Measurements from ENCODE around the gene TRIOBP. TPM values are rescaled to one million over a fixed set of nuclear protein-coding genes. Genes with fewer than 3 reads are reported as not detected.
A peak's percentile ranks its signal among the peaks of the same experiment; 100 is the strongest.

TRIOBP gene
- total and polyA plus RNA-seq, 2 of the 13 experiments (the other 11 are each of a cell fraction or from before 2014, with no cell fraction given): 6.1 to 15.4 TPM

DNA sequence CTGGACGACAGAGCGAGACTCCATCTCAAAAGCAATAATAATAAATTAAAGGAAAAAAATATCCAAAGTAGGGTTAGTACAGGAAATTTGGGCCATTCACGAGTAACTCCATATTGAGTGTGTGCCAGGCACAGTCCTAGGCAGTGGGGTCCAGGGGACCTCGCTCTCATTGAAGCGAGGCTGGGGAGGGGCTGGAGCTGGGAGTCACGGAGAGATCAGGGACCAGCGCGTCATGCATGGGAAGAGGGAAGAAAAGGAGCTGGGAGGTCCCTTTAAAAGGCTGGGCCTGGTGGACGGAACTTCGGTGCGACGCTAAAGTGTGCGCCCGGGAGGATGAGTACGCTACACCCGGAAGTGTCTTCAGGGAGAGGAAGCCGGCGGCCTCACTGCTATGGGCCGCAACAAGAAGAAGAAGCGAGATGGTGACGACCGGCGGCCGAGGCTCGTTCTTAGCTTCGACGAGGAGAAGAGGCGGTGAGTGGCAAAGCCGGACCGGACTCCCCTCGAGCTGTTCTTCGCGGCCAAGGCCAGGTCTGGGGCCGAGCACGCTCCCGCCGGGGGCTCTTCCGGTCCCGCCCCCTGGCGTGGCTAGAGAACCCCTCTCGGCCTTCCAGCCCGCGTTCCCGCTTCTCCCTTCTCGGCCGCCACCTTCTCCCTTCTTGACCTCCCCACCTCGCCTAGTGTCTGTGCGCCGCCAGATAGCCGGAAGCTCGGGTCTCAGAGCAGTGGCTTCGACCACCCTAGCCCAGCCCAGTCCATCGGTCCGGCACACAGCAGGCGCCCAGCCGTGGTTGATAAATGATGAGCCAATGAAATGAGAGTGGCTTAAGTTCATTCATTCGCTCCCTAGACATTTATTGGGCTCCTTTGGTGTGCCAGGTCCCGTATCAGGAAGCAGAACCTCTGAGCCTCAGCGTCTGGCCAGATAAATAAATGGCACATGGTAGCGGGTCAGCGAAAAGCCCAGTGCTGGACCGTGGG is 10.6 kb upstream of the TRIOBP start, which contains the start of gene NOL12 (continued):
- TF ChIP-seq ZNF510 (CRISPR knock-in tag; IDR thresholded peaks at IDR 0.05; ENCODE audit: low read depth) (no peak), REXO4 (CRISPR knock-in tag; IDR thresholded peaks at IDR 0.05; ENCODE audit: borderline replicate concordance) (no peak), RFXANK (CRISPR knock-in tag; IDR thresholded peaks at IDR 0.05) (peak; percentile 42; the same call in 1 of the 2 replicates), BCLAF1 (IDR thresholded peaks at IDR 0.05) (no peak), ZNF264 (CRISPR knock-in tag; IDR thresholded peaks at IDR 0.05) (peak; percentile 70; the same call in 1 of the 2 replicates), ATF4 (CRISPR knock-in tag; IDR thresholded peaks at IDR 0.05) (no peak), ZNF414 (CRISPR knock-in tag; IDR thresholded peaks at IDR 0.05) (peak; percentile 70; the same call in 1 of the 2 replicates), CENPT (CRISPR knock-in tag; IDR thresholded peaks at IDR 0.05; ENCODE audit: low read depth) (no peak), ARNTL (CRISPR knock-in tag; IDR thresholded peaks at IDR 0.05) (peak; percentile 47; the same call in 1 of the 2 replicates), DMAP1 (CRISPR knock-in tag; IDR thresholded peaks at IDR 0.05) (peak; percentile 93), ZSCAN21 (CRISPR knock-in tag; IDR thresholded peaks at IDR 0.05; ENCODE audit: borderline replicate concordance) (peak; percentile 87; the same call in 1 of the 2 replicates), THRA (CRISPR knock-in tag; IDR thresholded peaks at IDR 0.05; ENCODE audit: borderline replicate concordance) (peak; percentile 66), TAF1 (CRISPR knock-in tag; IDR thresholded peaks at IDR 0.05) (peak; percentile 85), CHD2 (IDR thresholded peaks at IDR 0.05; ENCODE audit: low read depth, low read length) (no peak), ZSCAN25 (CRISPR knock-in tag; IDR thresholded peaks at IDR 0.05) (peak; percentile 66), FUBP1 (CRISPR knock-in tag; IDR thresholded peaks at IDR 0.05; ENCODE audit: borderline replicate concordance) (peak; percentile 40; the same call in 1 of the 2 replicates), SRF (IDR thresholded peaks at IDR 0.05; ENCODE audit: low read depth, low read length) (peak; percentile 80)
- TF ChIP-seq, protein P1, sequence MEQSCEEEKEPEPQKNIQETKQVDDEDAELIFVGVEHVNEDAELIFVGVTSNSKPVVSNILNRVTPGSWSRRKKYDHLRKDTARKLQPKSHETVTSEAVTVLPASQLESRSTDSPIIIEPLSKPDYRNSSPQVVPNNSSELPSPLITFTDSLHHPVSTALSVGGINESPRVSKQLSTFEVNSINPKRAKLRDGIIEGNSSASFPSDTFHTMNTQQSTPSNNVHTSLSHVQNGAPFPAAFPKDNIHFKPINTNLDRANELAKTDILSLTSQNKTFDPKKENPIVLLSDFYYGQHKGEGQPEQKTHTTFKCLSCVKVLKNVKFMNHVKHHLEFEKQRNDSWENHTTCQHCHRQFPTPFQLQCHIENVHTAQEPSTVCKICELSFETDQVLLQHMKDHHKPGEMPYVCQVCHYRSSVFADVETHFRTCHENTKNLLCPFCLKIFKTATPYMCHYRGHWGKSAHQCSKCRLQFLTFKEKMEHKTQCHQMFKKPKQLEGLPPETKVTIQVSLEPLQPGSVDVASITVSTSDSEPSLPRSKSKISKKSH (CRISPR knock-in tag; IDR thresholded peaks at IDR 0.05; ENCODE audit: borderline replicate concordance): no peak
